C4-2B (cell line): ENCODE data around the gene TTLL8.

Source experiments
- H3K27ac ChIP-seq: fragments of 450-650 bp; 2 replicates; pipeline ENCODE4 v1.5.1; 2017
- CTCF ChIP-seq: fragments of 450-650 bp; conservative IDR thresholded peaks from 2 replicates; pipeline ENCODE4 v1.5.1; 2017; ENCODE audit warnings: mild to moderate bottlenecking
- ZFX ChIP-seq: fragments of 450-650 bp; IDR thresholded peaks from 2 replicates; pipeline ENCODE4 v1.6.1; 2017

TTLL8 gene

DNA sequence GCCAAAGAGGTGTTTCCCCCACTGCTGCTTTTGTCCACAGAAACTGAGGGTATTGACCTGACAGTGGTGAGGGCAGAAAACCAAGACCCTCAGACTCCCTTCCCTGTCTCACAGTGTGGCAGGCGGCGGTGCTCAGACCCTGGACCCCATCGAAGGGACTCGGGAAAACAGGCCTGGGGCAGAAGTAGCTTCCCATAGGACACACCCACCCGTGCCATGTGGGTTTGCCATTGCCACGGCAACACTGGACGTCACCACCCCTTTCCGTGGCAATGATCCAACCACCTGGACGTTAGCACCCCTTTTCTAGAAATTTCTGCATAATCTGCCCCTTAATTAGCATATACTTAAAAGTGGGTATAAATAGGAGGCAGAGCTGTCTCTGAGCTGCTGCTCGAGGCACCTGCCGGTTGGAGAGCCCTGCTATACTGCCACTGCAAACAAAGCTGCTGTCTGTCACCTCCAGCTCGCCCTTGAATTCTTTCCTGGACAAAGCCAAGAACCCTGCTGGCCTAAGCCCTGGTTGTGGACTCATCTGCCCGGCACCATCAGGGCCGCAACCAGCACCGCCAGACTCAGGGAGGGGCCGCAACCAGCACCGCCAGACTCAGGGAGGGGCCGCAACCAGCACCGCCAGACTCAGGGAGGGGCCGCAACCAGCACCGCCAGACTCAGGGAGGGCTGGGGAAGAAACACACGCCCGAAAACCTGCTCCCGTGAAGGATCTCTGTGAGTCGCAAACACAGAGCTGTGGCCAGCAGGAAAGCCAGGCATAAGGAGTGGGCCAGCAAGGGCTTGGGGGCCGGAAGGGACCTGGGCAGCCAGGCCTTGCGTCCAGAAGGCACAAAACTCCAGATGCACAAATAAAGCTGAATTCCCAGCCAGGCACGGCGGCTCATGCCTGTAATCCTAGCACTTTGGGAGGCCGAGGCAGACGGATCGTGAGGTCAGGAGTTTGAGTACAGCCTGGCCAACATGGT lies 16.7 kb upstream of the TTLL8 start:
- H3K27ac ChIP-seq = no peak overlapping the region
- TF ChIP-seq ZFX = no peak
- TF ChIP-seq CTCF = no peak

GRCh38 chr22:50074056-50074455 lies 16.0 kb upstream of the TTLL8 start:
- TF ChIP-seq ZFX (no peak), CTCF (no peak)
- H3K27ac ChIP-seq = no peak overlapping the region

DNA sequence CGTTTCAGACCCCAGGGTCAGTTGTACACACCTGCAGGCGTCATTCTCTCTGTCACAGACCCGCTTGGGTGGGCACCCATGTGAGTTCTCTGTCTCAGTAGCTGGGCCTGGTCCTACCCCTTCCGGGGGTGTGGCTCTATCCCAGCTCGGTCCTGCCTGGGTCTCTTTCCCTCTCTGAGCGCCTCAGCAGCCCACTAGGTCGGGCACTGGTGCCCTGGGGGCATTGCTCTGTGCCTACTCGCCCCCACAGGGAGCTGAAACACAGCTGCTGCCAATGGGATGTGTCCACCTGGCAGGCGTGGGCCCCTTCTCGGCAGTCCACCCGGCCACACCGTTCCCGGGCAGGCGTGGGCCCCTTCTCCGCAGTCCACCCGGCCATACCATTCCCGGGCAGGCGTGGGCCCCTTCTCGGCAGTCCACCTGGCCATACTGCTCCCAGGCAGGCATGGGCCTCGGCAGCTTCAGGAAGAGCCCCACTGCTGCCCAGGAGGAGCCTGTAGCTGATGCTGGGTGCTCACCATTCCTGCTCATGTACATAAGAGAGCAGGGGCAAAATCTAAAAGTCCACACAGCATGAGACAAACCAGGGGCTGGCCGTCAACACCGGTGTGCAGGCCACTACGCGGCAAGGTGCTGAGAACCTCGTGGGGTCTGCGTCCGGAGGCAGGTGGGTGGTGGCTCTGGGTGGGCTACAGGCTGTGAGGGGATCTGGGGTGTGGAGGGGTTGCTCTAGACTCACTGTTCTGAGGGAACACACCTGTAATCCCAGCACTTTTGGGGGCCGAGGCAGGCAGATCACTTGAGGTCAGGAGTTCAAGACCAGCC lies 14.8 kb upstream of the TTLL8 start:
- TF ChIP-seq ZFX (no peak), CTCF (no peak)

GRCh38 chr22:50072167-50072555 lies 14.1 kb upstream of the TTLL8 start:
- no peak overlapping the region for H3K27ac ChIP-seq
- no peak for TF ChIP-seq CTCF
- TF ChIP-seq ZFX = no peak

More for the DNA sequence above, 14.8 kb upstream of the TTLL8 start:
- H3K27ac ChIP-seq = no peak overlapping the region

DNA sequence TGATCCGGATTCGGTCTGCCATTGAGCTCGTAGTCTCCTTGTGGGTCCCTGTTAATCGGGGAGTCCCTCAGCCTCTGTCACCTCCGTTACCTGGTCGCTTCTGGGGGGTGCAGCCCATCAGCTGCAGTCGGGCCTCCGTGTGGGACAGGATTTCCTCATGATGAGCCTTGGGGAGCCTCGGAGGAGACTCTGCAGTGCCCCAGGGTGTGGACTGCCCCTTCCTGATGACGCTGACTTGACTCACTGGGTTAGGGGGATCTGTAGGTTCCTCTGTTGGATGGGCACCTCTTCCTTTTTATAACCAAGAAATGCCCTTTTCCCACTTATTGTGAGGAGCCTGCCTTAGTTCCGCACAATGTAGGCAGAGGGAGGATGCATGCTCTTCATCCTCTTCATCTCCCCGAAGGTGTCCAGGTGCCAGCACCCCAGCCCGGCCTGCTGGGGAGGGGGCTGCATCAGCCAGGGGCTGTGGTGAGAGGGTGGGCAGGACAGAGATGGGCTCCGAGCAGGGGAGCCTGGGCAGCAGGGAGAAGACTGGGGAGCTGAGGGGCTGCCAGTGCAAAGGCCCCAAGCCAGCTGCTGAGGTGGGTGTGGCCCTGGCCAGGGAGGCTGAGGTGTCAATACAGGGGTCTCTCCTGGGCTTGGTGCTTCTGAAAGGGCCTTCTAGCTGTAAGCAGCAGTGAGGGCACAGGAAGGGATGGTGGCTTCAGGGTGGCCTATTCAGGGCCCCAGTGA lies 13.5 kb upstream of the TTLL8 start:
- TF ChIP-seq ZFX (no peak), CTCF (no peak)

DNA sequence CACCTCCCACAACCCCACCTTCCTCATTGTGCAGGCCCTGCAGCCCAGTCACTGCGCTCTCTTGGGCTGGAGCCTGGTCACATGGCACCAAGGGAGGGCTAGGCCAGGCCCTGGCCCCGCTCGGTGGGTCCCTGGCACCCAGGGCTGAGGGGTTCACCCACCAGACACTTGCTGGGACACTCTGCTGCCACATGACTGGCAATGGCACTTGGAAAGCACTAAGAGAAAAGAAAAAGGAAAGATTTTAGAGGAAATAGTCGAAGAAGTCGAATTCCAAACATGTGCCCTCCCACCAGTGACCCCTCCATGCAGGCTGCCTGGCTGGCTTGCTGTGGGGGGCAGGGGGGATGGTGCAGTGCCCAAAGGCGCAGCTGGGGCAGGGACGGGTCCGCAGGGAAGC lies 12.3 kb upstream of the TTLL8 start:
- H3K27ac ChIP-seq = no peak overlapping the region
- TF ChIP-seq CTCF (no peak), ZFX (no peak)

More for the DNA sequence above, 13.5 kb upstream of the TTLL8 start:
- no peak overlapping the region for H3K27ac ChIP-seq
